ENCODE data around the gene RNF115.
"Not testable (repeated sequence)": the region's sequence is repeated elsewhere in the genome, so short reads cannot be mapped to it uniquely, and the experiment has no call there.

The RNF115 gene

GRCh38 chr1:145823565-145824498, at the start of gene RNF115, which contains the start of gene POLR3C:
TSS of gene RNF115 (minus strand) at chr1:145824095. CDS start at chr1:145823873, 222 bp downstream.
TSS of gene POLR3C (plus strand) at chr1:145824200. CDS start at chr1:145825777, 1,577 bp downstream.
- peak; percentile 84 for DNase-seq

- peak; percentile 35 for DNase-seq
Observed at GRCh38 chr1:145871994-145872924, 48.4 kb upstream of the RNF115 start.

GRCh38 chr1:145868232-145868631, 44.3 kb upstream of the RNF115 start:
- no peak for DNase-seq

GRCh38 chr1:145863282-145864018, 39.6 kb upstream of the RNF115 start:
- DNase-seq, result no peak

- peak; percentile 81 for DNase-seq
Observed at GRCh38 chr1:145859491-145860023, 35.7 kb upstream of the RNF115 start.

- DNase-seq, result peak; percentile 84
Observed at GRCh38 chr1:145858901-145859490, 35.1 kb upstream of the RNF115 start, which contains the start of gene PIAS3. TSS of gene PIAS3 (minus strand) at chr1:145859081. CDS start at chr1:145858990, 91 bp downstream.

- peak; percentile 54 for DNase-seq
Observed at GRCh38 chr1:145858238-145858900, 34.5 kb upstream of the RNF115 start.

- DNase-seq, result no peak
Observed at GRCh38 chr1:145857170-145857569, 33.3 kb upstream of the RNF115 start.

- no peak for DNase-seq
Observed at GRCh38 chr1:145855426-145855948, 31.6 kb upstream of the RNF115 start.

GRCh38 chr1:145849356-145850160, 25.7 kb upstream of the RNF115 start:
- no peak for DNase-seq

GRCh38 chr1:145847827-145848226, 23.9 kb upstream of the RNF115 start:
- no peak for DNase-seq

GRCh38 chr1:145846201-145846612, 22.3 kb upstream of the RNF115 start:
- DNase-seq, result peak; percentile 41

- DNase-seq, result peak; percentile 81
Observed at GRCh38 chr1:145845514-145846161, 21.7 kb upstream of the RNF115 start, which contains the start of gene NUDT17. TSS of gene NUDT17 (plus strand) at chr1:145845630. CDS start at chr1:145845641, 11 bp downstream.

- DNase-seq, result no peak
Observed at GRCh38 chr1:145845144-145845513, 21.2 kb upstream of the RNF115 start.

GRCh38 chr1:145843031-145843430, 19.1 kb upstream of the RNF115 start:
- no peak for DNase-seq

- no peak for DNase-seq
Observed at GRCh38 chr1:145837656-145838055, 13.8 kb upstream of the RNF115 start.

GRCh38 chr1:145830810-145831209, 6.9 kb upstream of the RNF115 start:
- DNase-seq, result not testable (repeated sequence)

- peak; percentile 41 for DNase-seq
Observed at GRCh38 chr1:145828367-145829026, 4.6 kb upstream of the RNF115 start.

- DNase-seq, result no peak
Observed at GRCh38 chr1:145827966-145828365, 4.1 kb upstream of the RNF115 start.
